ENCODE results near the gene DNAJC5.

- TF ChIP-seq POLR2A (IDR thresholded peaks at IDR 0.05) (peak; percentile 98 to 99), CTCF (IDR thresholded peaks at IDR 0.05 in 4 of 5, conservative IDR thresholded peaks at IDR 0.05 in 1 of 5) (no peak)
These were observed 29.8 kb upstream of the DNAJC5 start, which contains the start of gene TPD52L2 for GRCh38 chr20:63864978-63865640.
